Activated CD8-positive, alpha-beta T cell treated with anti-CD3 and anti-CD28 coated beads, Interleukin-2, amount 10 ng/mL, durations not matched to agents 7 days and 5 days (primary cell): ENCODE results near the gene DMXL1. TPM values are rescaled to one million over a fixed set of nuclear protein-coding genes. Genes with fewer than 3 reads are reported as not detected.
"Not testable (repeated sequence)": the region's sequence is repeated elsewhere in the genome, so short reads cannot be mapped to it uniquely, and the experiment has no call there.

Experiments
- ATAC-seq: fragments of 150-1000 bp; cut with Tn5 transposase; one replicate; pipeline ENCODE4 v1.10.0; 2021; ENCODE audit warnings: moderate library complexity
- CTCF ChIA-PET: fragments of 350-600 bp; sonication (Branson Sonifier 250); formaldehyde crosslinking; loops from one replicate; lab custom pipeline; 2021; ENCODE audit warnings: antibody characterized with exemption; lab: Charles Lee
- POLR2A ChIA-PET: fragments of 350-600 bp; sonication (Branson Sonifier 250); formaldehyde crosslinking; loops from one replicate; lab custom pipeline; 2021; ENCODE audit warnings: antibody characterized with exemption; lab: Charles Lee
- DNase-seq: peaks from one replicate; pipeline ENCODE4 v3.0.0-alpha.2; 2020
- H3K27ac Mint-ChIP-seq: one replicate; pipeline ENCODE4 v1.8.0; 2021; ENCODE audit warnings: mild to moderate bottlenecking, mixed read lengths
- H3K27me3 Mint-ChIP-seq: one replicate; pipeline ENCODE4 v1.8.0; 2021; ENCODE audit warnings: low read depth, mixed read lengths
- H3K36me3 Mint-ChIP-seq: one replicate; pipeline ENCODE4 v1.8.0; 2021; ENCODE audit warnings: low read depth, mixed read lengths
- H3K4me1 Mint-ChIP-seq: one replicate; pipeline ENCODE4 v1.8.0; 2021; ENCODE audit warnings: low read depth, mixed read lengths
- H3K4me3 Mint-ChIP-seq: one replicate; pipeline ENCODE4 v1.8.0; 2021; ENCODE audit warnings: mild to moderate bottlenecking, mixed read lengths
- H3K9me3 Mint-ChIP-seq: one replicate; pipeline ENCODE4 v1.8.0; 2022; ENCODE audit warnings: mixed read lengths; ENCODE audit not compliant: insufficient read depth
- total RNA-seq, 2 experiments: library from RNA; stranded (reverse); gene quantifications; one replicate each; pipeline ENCODE4 v1.2.3, GENCODE V29; 2021

Gene DMXL1
- total RNA-seq, 2 experiments from 2014 or later, result 32.3 to 33.9 TPM

DNA sequence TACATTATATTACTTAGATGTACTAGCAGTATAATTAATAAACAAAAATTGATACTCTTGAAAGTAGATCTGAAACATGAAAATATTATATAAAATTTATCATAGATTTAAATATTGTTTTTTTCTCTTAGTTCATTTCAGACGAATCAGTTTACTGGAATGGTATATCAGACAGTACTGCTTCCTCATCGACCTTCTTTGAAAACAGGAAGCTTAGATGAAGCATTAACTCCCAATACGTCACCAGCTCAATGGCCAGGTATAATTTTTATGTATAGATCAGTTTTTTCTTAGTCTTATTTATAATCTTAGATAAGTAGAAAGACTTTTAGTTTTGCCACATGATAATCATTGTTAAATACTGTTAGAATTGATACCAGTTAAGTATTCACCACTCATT, 106.3 kb downstream of the DMXL1 start:
- POLR2A ChIA-PET, result no interaction called here
- CTCF ChIA-PET, result no interaction called here
- no peaks in the 10 kb centered on the region for H3K27me3 Mint-ChIP-seq
- peaks cover 5% of the 10 kb centered on the region for H3K4me1 Mint-ChIP-seq
- H3K9me3 Mint-ChIP-seq, result no peaks in the 10 kb centered on the region
- no peak overlapping the region for H3K27ac Mint-ChIP-seq
- peaks cover 22% of the 10 kb centered on the region for H3K36me3 Mint-ChIP-seq
- no peak overlapping the region for H3K4me3 Mint-ChIP-seq
- DNase-seq (no peak), ATAC-seq (no peak)

DNA sequence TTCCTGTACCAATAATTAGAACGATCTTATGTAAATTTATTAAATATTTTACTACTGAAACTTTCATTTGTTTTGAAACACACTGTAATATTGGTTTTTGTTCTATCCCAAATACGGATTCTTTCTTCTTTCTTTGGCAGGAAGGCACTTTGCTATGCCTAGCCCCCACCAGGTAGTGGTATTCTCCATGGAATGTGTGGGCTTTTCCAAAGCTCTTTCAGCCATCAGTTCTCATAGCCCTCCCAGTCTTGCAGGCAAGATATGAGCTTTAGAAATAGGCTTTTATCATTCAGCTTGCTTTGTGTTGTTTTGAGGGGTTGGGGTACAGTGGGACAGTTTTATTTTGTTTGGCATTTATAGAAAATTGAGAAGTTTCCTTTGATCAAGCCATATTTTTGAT, 107.5 kb downstream of the DMXL1 start:
- ATAC-seq, result no peak
- H3K4me1 Mint-ChIP-seq, result peaks cover 5% of the 10 kb centered on the region
- no peak for DNase-seq
- POLR2A ChIA-PET, result no interaction called here
- no peaks in the 10 kb centered on the region for H3K27me3 Mint-ChIP-seq
- H3K36me3 Mint-ChIP-seq, result peaks cover 19% of the 10 kb centered on the region
- no peaks in the 10 kb centered on the region for H3K9me3 Mint-ChIP-seq
- H3K27ac Mint-ChIP-seq, result no peak overlapping the region
- CTCF ChIA-PET, result interaction anchor here (1.5 to 2.5 kb wide), 2 partner anchors 12 to 190 kb away, joined by 4 to 6 read pairs; partner anchors contain the start of gene DTWD2
- no peak overlapping the region for H3K4me3 Mint-ChIP-seq

DNA sequence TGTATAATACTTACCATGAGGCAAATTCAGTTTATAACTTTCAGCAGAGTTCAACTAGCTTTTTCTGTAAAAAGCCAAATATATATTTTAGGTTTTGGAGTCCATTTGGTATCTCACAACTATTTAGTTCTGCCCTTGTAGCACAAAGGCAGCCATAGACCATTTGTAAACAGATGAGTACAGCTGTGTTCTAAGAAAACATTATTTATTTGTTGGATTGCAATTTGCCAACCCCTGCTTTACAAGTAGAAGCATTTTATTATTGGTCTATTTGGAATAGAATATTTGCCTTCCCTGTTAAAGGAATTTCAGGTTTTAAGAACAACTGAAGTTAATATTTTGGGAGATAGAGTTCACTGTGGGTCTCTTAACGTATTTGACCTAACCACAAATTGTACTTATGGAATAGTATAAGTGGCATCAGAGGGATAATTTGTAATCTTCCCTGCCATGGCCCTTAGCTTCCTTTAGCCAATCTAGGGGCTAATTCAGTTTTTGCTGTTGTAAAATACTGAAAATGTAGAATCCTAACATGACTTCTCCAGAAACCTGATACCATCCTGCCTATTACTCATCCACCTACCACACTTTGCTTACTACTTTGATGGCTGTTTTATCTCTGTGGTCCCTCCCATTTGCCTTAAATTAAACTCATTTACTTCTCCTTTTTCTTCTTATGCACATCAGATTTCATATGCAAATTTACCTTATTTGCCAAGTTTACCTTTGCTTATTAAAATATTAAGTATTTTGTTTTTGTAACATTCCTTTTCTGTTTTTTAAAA, 109.2 kb downstream of the DMXL1 start:
- ChIA-PET CTCF (interaction anchor here (1.5 to 2.5 kb wide), 2 partner anchors 10 to 192 kb away, joined by 4 to 6 read pairs; partner anchors contain the start of gene DTWD2), POLR2A (interaction anchor here (0.7 kb wide), 1 partner anchor 211 kb away, joined by 3 read pairs; no protein-coding TSS in a partner anchor)
- Mint-ChIP-seq H3K9me3 (no peaks in the 10 kb centered on the region), H3K27ac (no peak overlapping the region), H3K4me3 (no peak overlapping the region), H3K27me3 (no peaks in the 10 kb centered on the region), H3K36me3 (peaks cover 16% of the 10 kb centered on the region), H3K4me1 (no peaks in the 10 kb centered on the region)
- DNase-seq (no peak), ATAC-seq (no peak)

DNA sequence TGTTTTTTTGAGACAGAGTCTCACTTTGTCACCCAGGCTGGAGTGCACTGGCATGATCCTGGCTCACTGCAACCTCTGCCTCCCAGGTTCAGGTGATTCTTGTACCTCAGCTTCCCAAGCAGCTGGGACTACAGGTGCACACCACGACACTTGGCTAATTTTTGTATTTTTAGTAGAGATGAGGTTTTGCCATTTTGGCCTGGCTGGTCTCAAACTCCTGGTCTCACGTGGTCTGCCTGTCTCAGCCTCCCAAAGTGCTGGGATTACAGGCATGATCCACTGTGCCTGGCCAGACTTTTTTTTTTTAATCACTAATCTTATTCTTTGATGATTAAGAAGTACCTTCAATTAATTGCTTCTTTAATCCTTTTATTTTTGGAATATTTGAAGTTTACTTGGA, 114.6 kb downstream of the DMXL1 start:
- H3K9me3 Mint-ChIP-seq, H3K4me3 Mint-ChIP-seq, ATAC-seq, H3K27me3 Mint-ChIP-seq, POLR2A ChIA-PET, DNase-seq, H3K27ac Mint-ChIP-seq, CTCF ChIA-PET: not testable (repeated sequence)
- Mint-ChIP-seq H3K36me3 (peaks cover 17% of the 10 kb centered on the region), H3K4me1 (peaks cover 14% of the 10 kb centered on the region)

DNA sequence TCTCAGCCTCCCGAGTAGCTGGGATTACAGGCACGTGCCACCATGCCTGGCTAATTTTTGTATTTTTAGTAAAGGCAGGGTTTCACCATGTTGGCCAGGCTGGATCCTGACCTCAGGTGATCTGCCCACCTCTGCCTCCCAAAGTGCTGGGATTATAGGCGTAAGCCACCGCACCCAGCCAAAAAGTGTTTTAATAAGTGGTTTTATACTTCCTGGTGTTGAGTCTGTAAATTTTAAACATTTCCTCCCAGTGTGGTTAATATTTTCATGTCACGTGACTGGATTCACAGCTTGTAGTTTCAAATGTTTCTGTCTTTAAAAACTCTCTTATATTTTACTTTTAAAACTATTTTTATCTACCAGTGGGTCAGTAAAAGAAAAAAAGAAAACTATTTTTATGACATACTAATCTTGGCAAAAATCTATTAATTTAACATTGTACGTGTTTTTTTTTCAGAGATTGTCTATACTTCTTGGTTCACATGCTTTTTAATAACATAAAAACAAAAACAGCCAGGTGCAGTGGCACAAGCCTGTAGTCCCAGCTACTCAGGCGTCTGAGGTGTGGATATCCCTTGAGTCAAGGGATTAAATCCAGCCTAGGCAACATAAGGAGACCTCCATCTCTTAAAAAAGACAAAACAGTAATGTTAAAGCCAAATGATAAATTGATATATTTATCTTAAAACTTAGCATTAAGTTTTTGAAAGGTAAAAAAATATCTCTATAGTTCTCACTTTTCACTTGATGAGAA, 117.1 kb downstream of the DMXL1 start:
- CTCF ChIA-PET, result no interaction called here
- Mint-ChIP-seq H3K27ac (no peak overlapping the region), H3K36me3 (peaks cover 21% of the 10 kb centered on the region), H3K4me3 (no peak overlapping the region), H3K9me3 (no peaks in the 10 kb centered on the region), H3K4me1 (peaks cover 14% of the 10 kb centered on the region), H3K27me3 (no peaks in the 10 kb centered on the region)
- ATAC-seq (no peak), DNase-seq (no peak)
- POLR2A ChIA-PET, result interaction anchor here (0.7 kb wide), 2 partner anchors 126 to 569 kb away, joined by 3 read pairs; no protein-coding TSS in a partner anchor

DNA sequence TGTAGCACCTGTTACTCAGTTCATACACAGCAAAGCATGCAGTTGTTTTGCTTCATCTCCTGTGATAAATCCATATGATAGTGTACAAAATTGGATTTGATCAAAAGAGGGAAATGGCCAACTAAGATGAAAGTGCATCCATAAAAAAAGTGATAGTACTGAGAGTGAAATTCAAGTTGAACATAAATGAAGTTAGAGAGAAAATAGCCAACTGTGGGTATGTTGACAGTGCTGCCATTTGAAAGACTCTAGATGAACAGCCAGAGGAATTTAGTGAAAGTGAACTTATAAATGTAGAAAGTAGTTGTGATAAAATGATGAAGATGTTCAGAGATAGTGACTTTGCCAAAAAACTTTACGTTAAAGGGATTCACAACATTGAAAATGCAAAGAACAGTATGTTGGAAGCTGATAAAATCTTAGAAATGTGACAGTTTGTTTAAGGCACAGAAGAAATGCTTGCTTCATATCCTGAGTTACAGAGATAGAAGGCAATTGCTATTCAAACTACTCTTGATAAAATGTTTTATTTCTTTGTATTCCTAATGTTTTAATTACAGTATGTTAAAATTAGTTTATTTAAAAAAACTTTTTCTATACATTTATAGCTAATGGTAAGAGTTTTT, 119.7 kb downstream of the DMXL1 start:
- H3K27ac Mint-ChIP-seq, result no peak overlapping the region
- ATAC-seq (no peak), DNase-seq (no peak)
- no peak overlapping the region for H3K4me3 Mint-ChIP-seq
- no peaks in the 10 kb centered on the region for H3K9me3 Mint-ChIP-seq
- POLR2A ChIA-PET, result no interaction called here
- peaks cover 20% of the 10 kb centered on the region for H3K36me3 Mint-ChIP-seq
- H3K27me3 Mint-ChIP-seq, result no peaks in the 10 kb centered on the region
- peaks cover 14% of the 10 kb centered on the region for H3K4me1 Mint-ChIP-seq
- CTCF ChIA-PET, result interaction anchor here (0.9 to 1.3 kb wide), 2 partner anchors 11 to 221 kb away, joined by 3 to 4 read pairs; no protein-coding TSS in a partner anchor

DNA sequence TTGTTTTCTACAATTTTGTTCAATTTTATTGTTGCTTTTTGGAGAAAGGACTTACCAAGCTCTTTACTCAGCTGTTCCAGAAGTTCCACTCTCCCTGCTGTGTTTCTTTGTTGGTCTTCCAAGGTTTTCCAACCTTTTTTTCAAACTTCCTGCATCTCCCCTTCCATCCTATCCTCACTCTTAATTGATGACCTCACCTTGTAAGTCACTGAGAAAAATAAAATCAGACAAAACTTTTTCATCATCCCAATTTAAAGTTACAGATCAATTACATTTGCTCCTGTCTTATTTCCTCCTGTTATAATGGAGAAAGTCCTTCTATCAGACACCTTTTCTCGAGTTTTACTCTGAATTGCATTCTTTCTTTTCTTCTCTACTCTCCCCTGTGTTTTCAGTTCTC, 121.1 kb downstream of the DMXL1 start:
- H3K9me3 Mint-ChIP-seq, result no peaks in the 10 kb centered on the region
- no peaks in the 10 kb centered on the region for H3K27me3 Mint-ChIP-seq
- ChIA-PET POLR2A (no interaction called here), CTCF (no interaction called here)
- DNase-seq (no peak), ATAC-seq (no peak)
- peaks cover 22% of the 10 kb centered on the region for H3K36me3 Mint-ChIP-seq
- no peak overlapping the region for H3K27ac Mint-ChIP-seq
- H3K4me1 Mint-ChIP-seq, result peaks cover 12% of the 10 kb centered on the region
- no peak overlapping the region for H3K4me3 Mint-ChIP-seq

DNA sequence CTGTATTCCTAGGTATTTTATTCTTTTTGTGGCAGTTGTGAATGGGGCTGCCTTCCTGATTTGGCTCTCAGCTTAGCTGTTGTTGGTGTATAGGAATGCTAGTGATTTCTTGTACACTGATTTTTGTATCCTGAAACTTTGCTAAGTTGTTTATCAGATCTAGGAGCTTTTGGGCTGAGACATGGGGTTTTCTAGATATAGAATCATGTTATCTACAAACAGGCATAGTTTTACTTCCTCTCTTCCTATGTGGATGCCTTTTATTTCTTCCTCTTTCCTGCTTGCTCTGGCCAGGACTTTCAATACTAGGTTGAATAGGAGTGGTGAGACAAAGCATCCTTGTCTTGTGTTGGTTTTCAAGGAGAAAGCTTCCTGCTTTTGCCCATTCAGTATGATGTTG, 129.9 kb downstream of the DMXL1 start:
- Mint-ChIP-seq H3K9me3 (peaks cover 9% of the 10 kb centered on the region), H3K4me3 (no peak overlapping the region), H3K4me1 (no peaks in the 10 kb centered on the region), H3K36me3 (peaks cover 58% of the 10 kb centered on the region), H3K27ac (no peak overlapping the region), H3K27me3 (no peaks in the 10 kb centered on the region)
- ATAC-seq (no peak), DNase-seq (no peak)
- CTCF ChIA-PET, result no interaction called here
- POLR2A ChIA-PET, result no interaction called here

DNA sequence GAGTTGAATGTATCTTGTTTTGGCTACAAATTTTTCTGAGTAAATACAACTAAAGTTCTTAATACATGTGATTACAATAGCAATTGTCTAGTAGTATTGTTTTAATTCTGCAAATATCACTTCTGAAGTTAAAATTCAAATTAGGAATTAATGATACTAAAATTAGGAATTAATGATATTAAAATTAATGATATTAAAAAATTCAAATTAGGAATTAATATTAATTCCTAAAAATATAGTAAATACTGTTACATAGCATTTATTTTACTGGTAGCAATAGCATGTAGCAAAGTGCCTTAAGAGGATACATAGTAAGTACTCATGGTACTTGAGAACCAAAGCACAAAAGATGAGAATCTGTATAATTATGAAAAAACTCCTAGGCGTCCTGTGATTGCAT, 136.2 kb downstream of the DMXL1 start:
- no peaks in the 10 kb centered on the region for H3K4me1 Mint-ChIP-seq
- DNase-seq (no peak), ATAC-seq (no peak)
- no peak overlapping the region for H3K4me3 Mint-ChIP-seq
- H3K9me3 Mint-ChIP-seq, result peaks cover 2% of the 10 kb centered on the region
- peaks cover 16% of the 10 kb centered on the region for H3K36me3 Mint-ChIP-seq
- CTCF ChIA-PET, result no interaction called here
- H3K27ac Mint-ChIP-seq, result no peak overlapping the region
- POLR2A ChIA-PET, result no interaction called here
- H3K27me3 Mint-ChIP-seq, result no peaks in the 10 kb centered on the region

DNA sequence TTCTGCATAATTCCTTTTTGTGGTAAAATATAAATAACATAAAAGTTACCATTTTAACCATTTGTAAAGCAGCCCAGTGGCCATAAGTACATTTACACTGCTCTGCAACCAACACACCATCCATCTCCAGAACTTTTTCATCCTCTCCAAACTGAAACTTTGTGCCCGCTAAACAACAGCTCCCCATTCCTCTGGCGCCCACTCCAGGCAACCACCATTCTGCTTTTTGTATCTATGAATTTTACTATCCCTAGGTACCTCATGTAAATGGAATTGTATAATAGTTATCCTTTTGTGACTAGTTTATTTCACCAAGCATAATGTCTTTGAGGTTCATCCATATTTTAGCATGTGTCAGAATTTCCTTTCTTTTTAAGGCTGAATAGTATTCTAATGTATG, 141.1 kb downstream of the DMXL1 start:
- ATAC-seq (no peak), DNase-seq (no peak)
- ChIA-PET CTCF (no interaction called here), POLR2A (no interaction called here)
- Mint-ChIP-seq H3K9me3 (no peaks in the 10 kb centered on the region), H3K27ac (no peak overlapping the region), H3K36me3 (peaks cover 10% of the 10 kb centered on the region), H3K27me3 (no peaks in the 10 kb centered on the region), H3K4me3 (no peak overlapping the region), H3K4me1 (no peaks in the 10 kb centered on the region)

DNA sequence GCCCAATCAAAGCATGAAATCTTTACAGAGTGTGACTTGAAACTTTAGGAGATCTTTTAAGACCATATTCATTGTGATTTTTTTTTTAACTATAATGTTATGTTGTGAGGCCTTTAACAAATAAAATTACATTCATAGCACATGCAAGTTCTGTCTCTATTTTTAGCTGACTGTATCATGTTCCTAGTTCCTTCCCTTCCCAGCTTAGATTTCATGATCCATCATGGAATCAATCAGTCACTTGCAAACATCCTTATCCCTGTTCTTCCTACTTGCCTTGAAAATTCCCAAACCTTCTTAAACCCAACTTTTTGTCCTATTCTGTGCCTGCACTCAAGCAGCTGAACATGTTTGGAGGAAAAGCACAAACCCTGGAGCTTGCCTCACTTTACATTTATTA, 141.8 kb downstream of the DMXL1 start:
- Mint-ChIP-seq H3K9me3 (no peaks in the 10 kb centered on the region), H3K4me3 (no peak overlapping the region), H3K27me3 (no peaks in the 10 kb centered on the region), H3K27ac (no peak overlapping the region), H3K36me3 (peaks cover 10% of the 10 kb centered on the region), H3K4me1 (no peaks in the 10 kb centered on the region)
- POLR2A ChIA-PET, result no interaction called here
- CTCF ChIA-PET, result no interaction called here
- DNase-seq, result no peak
- ATAC-seq, result no peak

DNA sequence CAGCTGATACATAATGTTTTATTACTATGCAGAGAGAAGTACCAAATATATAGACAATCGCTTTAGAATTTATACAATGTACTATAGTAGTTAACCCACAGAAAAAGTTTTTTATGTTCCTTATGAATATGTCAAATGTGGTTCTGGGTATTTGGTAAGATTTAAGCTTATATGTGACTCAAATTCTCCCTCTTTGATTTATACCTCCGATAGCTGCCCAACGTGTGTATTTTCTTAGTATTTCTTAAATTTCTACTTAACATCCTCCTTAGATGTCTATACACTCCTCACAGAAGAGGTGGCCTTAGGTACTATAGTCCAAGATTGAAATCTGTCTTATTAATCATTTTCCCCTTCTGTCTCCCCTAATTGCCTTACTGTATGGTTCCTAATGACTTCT, 146.3 kb downstream of the DMXL1 start:
- no peaks in the 10 kb centered on the region for H3K9me3 Mint-ChIP-seq
- ChIA-PET CTCF (interaction anchor here (1.4 kb wide), 1 partner anchor 9 kb away, joined by 3 read pairs; no protein-coding TSS in a partner anchor), POLR2A (no interaction called here)
- no peaks in the 10 kb centered on the region for H3K4me1 Mint-ChIP-seq
- no peak for DNase-seq
- H3K27me3 Mint-ChIP-seq, result no peaks in the 10 kb centered on the region
- ATAC-seq, result no peak
- H3K4me3 Mint-ChIP-seq, result no peak overlapping the region
- H3K36me3 Mint-ChIP-seq, result peaks cover 13% of the 10 kb centered on the region
- no peak overlapping the region for H3K27ac Mint-ChIP-seq
